Measurements from ENCODE around the gene KCNMA1. TPM values are rescaled to one million over a fixed set of nuclear protein-coding genes. Genes with fewer than 3 reads are reported as not detected.

KCNMA1 gene
- total and polyA plus RNA-seq, 3 donors from 2014 or later: 13.6 to 36.1 (median 24.7) TPM

DNA sequence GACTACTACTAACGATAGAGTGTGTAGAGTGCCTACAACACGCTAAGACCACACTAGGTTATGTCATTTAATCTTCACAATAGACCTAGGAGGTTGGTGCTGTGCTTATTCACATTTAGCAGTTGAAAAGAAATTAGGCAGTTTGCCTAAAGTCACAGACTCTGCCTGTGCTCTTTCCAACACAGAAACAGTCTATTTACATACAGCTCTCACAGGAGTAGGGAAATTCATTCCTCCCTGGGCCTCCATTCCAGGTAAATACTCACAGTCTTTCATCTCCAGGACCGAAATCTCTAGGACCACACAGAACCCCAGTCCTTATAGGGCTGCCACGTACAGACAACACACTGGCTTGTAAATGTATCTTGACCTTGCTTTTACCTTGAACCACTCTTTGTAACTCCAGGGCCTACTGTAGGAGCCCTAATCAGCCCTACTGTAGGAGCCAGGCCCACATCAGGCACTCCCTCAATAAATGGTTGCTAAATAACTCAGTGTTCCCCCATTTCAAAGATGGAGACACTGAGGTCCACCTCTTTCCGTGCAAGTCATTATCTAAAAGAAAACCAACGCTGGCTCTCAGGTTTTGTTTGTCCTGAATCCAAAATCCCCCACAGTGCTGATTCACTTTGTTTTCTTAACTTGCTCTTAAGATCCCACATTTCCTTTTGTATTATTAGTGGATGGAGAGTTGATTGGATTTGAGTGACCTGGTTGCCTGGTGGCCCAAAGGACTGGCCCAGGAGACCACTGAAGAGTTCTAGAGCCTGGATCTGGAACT is 146.9 kb downstream of the KCNMA1 start:
- no peaks in the 10 kb centered on the region for H3K36me3 ChIP-seq (ENCODE audit: low read depth, missing control alignments)
- H3K9me3 ChIP-seq: no peaks in the 10 kb centered on the region
- 79 to 83% methylated on average over 6 of the region's 6 CpGs for WGBS, 2 donors
- intact Hi-C loops (cut with DNase I; ENCODE audit: low total_unique reads): no loop called here
- no peak overlapping the region for H3K27ac ChIP-seq
- TF ChIP-seq POLR2A (IDR thresholded peaks at IDR 0.05): no peak
- TF ChIP-seq, protein P1, sequence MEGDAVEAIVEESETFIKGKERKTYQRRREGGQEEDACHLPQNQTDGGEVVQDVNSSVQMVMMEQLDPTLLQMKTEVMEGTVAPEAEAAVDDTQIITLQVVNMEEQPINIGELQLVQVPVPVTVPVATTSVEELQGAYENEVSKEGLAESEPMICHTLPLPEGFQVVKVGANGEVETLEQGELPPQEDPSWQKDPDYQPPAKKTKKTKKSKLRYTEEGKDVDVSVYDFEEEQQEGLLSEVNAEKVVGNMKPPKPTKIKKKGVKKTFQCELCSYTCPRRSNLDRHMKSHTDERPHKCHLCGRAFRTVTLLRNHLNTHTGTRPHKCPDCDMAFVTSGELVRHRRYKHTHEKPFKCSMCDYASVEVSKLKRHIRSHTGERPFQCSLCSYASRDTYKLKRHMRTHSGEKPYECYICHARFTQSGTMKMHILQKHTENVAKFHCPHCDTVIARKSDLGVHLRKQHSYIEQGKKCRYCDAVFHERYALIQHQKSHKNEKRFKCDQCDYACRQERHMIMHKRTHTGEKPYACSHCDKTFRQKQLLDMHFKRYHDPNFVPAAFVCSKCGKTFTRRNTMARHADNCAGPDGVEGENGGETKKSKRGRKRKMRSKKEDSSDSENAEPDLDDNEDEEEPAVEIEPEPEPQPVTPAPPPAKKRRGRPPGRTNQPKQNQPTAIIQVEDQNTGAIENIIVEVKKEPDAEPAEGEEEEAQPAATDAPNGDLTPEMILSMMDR (IDR thresholded peaks at IDR 0.05): no peak
- H3K4me1 ChIP-seq: no peaks in the 10 kb centered on the region
- H3K27me3 ChIP-seq: no peaks in the 10 kb centered on the region
- no peak for DNase-seq
- no peak overlapping the region for H3K4me3 ChIP-seq

DNA sequence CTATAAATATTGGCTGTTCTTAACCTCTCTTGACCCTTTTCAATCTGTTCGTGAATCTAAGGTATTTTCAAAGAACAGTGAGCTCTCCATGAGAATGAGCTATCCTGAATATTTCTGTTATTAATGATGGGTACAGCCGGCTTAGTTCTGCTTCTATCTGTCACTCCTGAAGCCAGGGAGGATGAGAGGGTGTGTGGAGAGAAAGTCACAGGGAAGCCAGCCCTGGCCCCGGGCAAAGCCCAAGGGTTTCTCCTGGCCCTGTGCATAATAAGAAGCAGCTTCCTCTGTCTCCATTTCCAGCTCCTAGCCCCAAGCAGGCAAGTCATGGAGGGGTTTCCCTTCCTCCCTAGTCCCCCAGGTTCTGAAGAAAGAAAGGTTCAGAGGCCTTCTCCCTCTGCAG is 151.1 kb downstream of the KCNMA1 start:
- Histone ChIP-seq H3K4me3 (no peak overlapping the region), H3K27me3 (no peaks in the 10 kb centered on the region), H3K4me1 (no peaks in the 10 kb centered on the region), H3K27ac (no peak overlapping the region), H3K36me3 (ENCODE audit: low read depth, missing control alignments) (no peaks in the 10 kb centered on the region), H3K9me3 (no peaks in the 10 kb centered on the region)
- intact Hi-C loops (cut with DNase I; ENCODE audit: low total_unique reads): no loop called here
- no peak for TF ChIP-seq POLR2A (IDR thresholded peaks at IDR 0.05)
- TF ChIP-seq, protein P1 (IDR thresholded peaks at IDR 0.05): no peak
- 56 to 86% methylated on average over 2 to 3 of the region's 3 CpGs for WGBS, 2 donors
- DNase-seq: no peak

DNA sequence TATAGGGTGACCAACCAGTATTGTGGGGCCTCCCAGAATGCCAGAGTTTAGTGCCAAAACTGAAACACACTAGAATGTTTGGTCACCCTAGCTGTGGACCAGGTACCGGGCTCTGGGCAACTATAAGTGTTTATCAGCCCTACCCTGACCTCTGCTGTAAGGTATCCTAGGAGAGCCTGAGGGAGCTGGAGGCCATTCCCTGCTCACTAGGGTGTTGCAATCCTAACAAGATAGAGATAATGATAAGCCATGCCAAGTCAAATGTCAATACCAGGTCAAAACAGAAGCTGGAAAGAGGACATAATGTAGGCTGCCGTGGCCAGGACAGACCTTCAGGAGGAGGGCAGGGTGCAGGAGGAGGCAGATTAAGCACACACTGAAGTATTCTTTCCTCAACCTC is 151.8 kb downstream of the KCNMA1 start:
- Histone ChIP-seq H3K4me1 (no peaks in the 10 kb centered on the region), H3K27me3 (no peaks in the 10 kb centered on the region), H3K4me3 (no peak overlapping the region), H3K36me3 (ENCODE audit: low read depth, missing control alignments) (no peaks in the 10 kb centered on the region), H3K27ac (no peak overlapping the region), H3K9me3 (no peaks in the 10 kb centered on the region)
- no peak for DNase-seq
- intact Hi-C loops (cut with DNase I; ENCODE audit: low total_unique reads): no loop called here
- WGBS, 2 donors: 78 to 85% methylated on average over 2 of the region's 2 CpGs
- TF ChIP-seq, protein P1 (IDR thresholded peaks at IDR 0.05): no peak
- TF ChIP-seq POLR2A (IDR thresholded peaks at IDR 0.05): no peak

DNA sequence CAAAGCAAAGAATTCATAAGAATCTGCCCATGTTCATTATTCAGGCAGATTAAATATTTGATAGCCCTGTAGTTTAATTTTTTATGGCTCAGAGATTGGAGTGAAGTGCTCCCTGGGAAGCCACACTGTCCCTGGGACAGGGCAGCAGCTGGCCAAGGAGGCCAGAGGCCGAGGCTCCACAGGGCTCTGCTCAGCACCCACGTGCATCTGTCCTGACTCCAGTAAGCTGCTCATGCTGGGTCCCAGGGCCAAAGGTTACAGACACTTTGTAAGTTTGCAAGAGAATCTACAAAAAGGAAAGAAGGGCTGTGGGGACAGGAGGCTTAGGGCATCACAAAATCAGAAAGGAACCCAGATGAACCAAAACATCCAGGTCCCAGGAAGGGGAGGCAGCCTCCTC is 155.5 kb downstream of the KCNMA1 start:
- no peaks in the 10 kb centered on the region for H3K4me1 ChIP-seq

More for the DNA sequence above, 155.5 kb downstream of the KCNMA1 start:
- H3K27me3 ChIP-seq: no peaks in the 10 kb centered on the region
- no peak for TF ChIP-seq POLR2A (IDR thresholded peaks at IDR 0.05)
- TF ChIP-seq, protein P1 (IDR thresholded peaks at IDR 0.05): no peak
- no peaks in the 10 kb centered on the region for H3K36me3 ChIP-seq (ENCODE audit: low read depth, missing control alignments)
- no peaks in the 10 kb centered on the region for H3K9me3 ChIP-seq
- no peak for DNase-seq
- intact Hi-C loops (cut with DNase I; ENCODE audit: low total_unique reads): no loop called here
- 63 to 71% methylated on average over 2 of the region's 2 CpGs for WGBS, 2 donors
- H3K27ac ChIP-seq: no peak overlapping the region
- H3K4me3 ChIP-seq: no peak overlapping the region
